K562 (cell line): ENCODE data around the gene SLC1A5. TPM values are rescaled to one million over a fixed set of nuclear protein-coding genes. Genes with fewer than 3 reads are reported as not detected.

ENCODE experiments used
- ATAC-seq: fragments of 200-7000 bp; cut with Tn5 transposase; 3 replicates; pipeline ENCODE4 v1.9.1; 2020; ENCODE audit warnings: moderate library complexity
- BruUV-seq: library from RNA; stranded (reverse); fragments of 400-500 nt; replicated peaks from 2 replicates; lab custom pipeline; 2021; lab: Mats Ljungman, UMichigan
- CTCF ChIA-PET: fragments of 300-600 bp; formaldehyde crosslinking; extraction: SDS; loops from one replicate; lab custom pipeline; 2021; ENCODE audit warnings: low intra/inter-chr PET ratio; lab: Yijun Ruan, JAX
- POLR2A ChIA-PET: fragments of 300-600, 350-650 bp; sonication (Branson Sonifier 250); formaldehyde crosslinking; extraction: SDS; loops from one replicate; lab custom pipeline; 2021; ENCODE audit warnings: antibody characterized with exemption, inconsistent platforms; lab: Yijun Ruan, JAX
- DNase-seq, 4 experiments: peaks; one replicate each; pipeline versions ENCODE4 v3.0.0 to v3.0.0-alpha.2; 2011 to 2018; ENCODE audit warnings: low spot score in 3 of 4, mixed read lengths in 3 of 4; ENCODE audit errors: extremely low read depth in 1 of 4
- FAIRE-seq: peaks from 2 replicates; lab custom pipeline; 2011; peaks lifted over from hg19 to GRCh38; lab: Jason Lieb, UNC
- H2AFZ ChIP-seq: 2 replicates; pipeline ENCODE4 v1.6.0; 2011; ENCODE audit warnings: low read depth, low read length, control low read depth, inconsistent platforms
- H3K27ac ChIP-seq: fragments of 200-600 bp; 3 replicates; pipeline ENCODE4 v1.8.0; 2011; ENCODE audit warnings: low read depth, mild to moderate bottlenecking, control low read depth, inconsistent platforms, low read length, moderate library complexity, mixed read lengths; ENCODE audit errors: extremely low read depth
- H3K27me3 ChIP-seq, 2 experiments: fragments of 300-600 bp in 1 of 2; 2 replicates in 1 of 2; 3 replicates in 1 of 2; pipeline versions ENCODE4 v1.6.0 to v1.8.0; 2011; ENCODE audit warnings: inconsistent platforms in 2 of 2, low read length in 2 of 2, mild to moderate bottlenecking in 1 of 2, mixed read lengths in 1 of 2, moderate library complexity in 1 of 2; ENCODE audit not compliant: control insufficient read depth in 2 of 2, insufficient read depth in 2 of 2
- H3K36me3 ChIP-seq: fragments of 300-600 bp; 3 replicates; pipeline ENCODE4 v1.8.0; 2011; ENCODE audit warnings: mild to moderate bottlenecking, low read length, inconsistent platforms; ENCODE audit not compliant: control insufficient read depth, insufficient read depth
- H3K4me1 ChIP-seq, 2 experiments: fragments of 200-600 bp in 1 of 2; replicated peaks in 1 of 2; 2 replicates in 1 of 2; 3 replicates in 1 of 2; pipeline versions ENCODE4 v1.5.1 to v1.8.0; 2011; ENCODE audit warnings: inconsistent platforms in 2 of 2, low read length in 2 of 2, mild to moderate bottlenecking in 1 of 2, mixed read lengths in 1 of 2, moderate library complexity in 1 of 2; ENCODE audit not compliant: control insufficient read depth in 2 of 2, insufficient read depth in 2 of 2
- H3K4me2 ChIP-seq: 2 replicates; pipeline ENCODE4 v1.6.1; 2011; ENCODE audit warnings: low read length, control low read depth, inconsistent platforms, mixed read lengths; ENCODE audit not compliant: insufficient read depth
- H3K4me3 ChIP-seq: fragments of 200-600 bp; sonication (generic), shearing (Covaris generic); 2 replicates; pipeline ENCODE4 v1.5.1; 2016; ENCODE audit warnings: control low read depth, inconsistent platforms
- H3K79me2 ChIP-seq: fragments of 200-600 bp; 3 replicates; pipeline ENCODE4 v1.8.0; 2011; ENCODE audit warnings: low read length, inconsistent platforms; ENCODE audit not compliant: control insufficient read depth, insufficient read depth
- H3K9ac ChIP-seq, 2 experiments: 2 replicates each; pipeline versions ENCODE4 v1.6.0 to v1.6.1; 2011; ENCODE audit warnings: low read depth in 2 of 2, low read length in 2 of 2, control low read depth in 1 of 2, inconsistent platforms in 1 of 2, mild to moderate bottlenecking in 1 of 2, mixed read lengths in 1 of 2; ENCODE audit not compliant: insufficient read depth in 1 of 2
- H3K9me1 ChIP-seq: one replicate; pipeline ENCODE4 v1.6.0; 2011; ENCODE audit warnings: inconsistent platforms, mild to moderate bottlenecking, low read length, moderate library complexity; ENCODE audit not compliant: control insufficient read depth, insufficient read depth
- H3K9me3 ChIP-seq: replicated peaks from 2 replicates; pipeline ENCODE4 v1.5.1; 2011; ENCODE audit warnings: low read depth, low read length, inconsistent platforms; ENCODE audit not compliant: control insufficient read depth, insufficient read depth
- H4K20me1 ChIP-seq: replicated peaks from 2 replicates; pipeline ENCODE4 v1.6.1; 2011; ENCODE audit warnings: low read length, inconsistent platforms, mixed read lengths; ENCODE audit not compliant: control insufficient read depth, insufficient read depth
- COPS2 ChIP-seq: fragments of 450-650 bp; conservative IDR thresholded peaks from 2 replicates; pipeline ENCODE4 v1.6.1; 2016; ENCODE audit warnings: mild to moderate bottlenecking, moderate library complexity
- EP300 ChIP-seq: IDR thresholded peaks from 2 replicates; pipeline ENCODE4 v1.6.1; 2012; ENCODE audit warnings: low read length, improper control_type of control experiment
- ESRRA ChIP-seq: fragments of 450-650 bp; IDR thresholded peaks from 2 replicates; pipeline ENCODE4 v1.6.1; 2014; ENCODE audit warnings: low read depth, mild to moderate bottlenecking, moderate library complexity, borderline replicate concordance
- NFE2 ChIP-seq: IDR thresholded peaks from 2 replicates; pipeline ENCODE4 v1.6.1; 2014; ENCODE audit warnings: antibody characterized with exemption, low read depth
- RERE ChIP-seq: sonication (generic); formaldehyde crosslinking; IDR thresholded peaks from 2 replicates; pipeline ENCODE4 v1.8.0; 2023; ENCODE audit warnings: missing genetic modification reagents, mild to moderate bottlenecking, borderline replicate concordance
- ZC3H8 ChIP-seq: fragments of 450-650 bp; IDR thresholded peaks from 2 replicates; pipeline ENCODE4 v1.6.1; 2017
- ZFP30 ChIP-seq: fragments of 250-450 bp; sonication (Bioruptor Pico); IDR thresholded peaks from 2 replicates; pipeline ENCODE4 v1.8.0; 2022; ENCODE audit warnings: moderate library complexity, mild to moderate bottlenecking, inconsistent platforms, borderline replicate concordance
- ZNF347 ChIP-seq: fragments of 450-650 bp; formaldehyde crosslinking; IDR thresholded peaks from 2 replicates; pipeline ENCODE4 v1.4.0; 2020; ENCODE audit warnings: low read depth, mild to moderate bottlenecking, moderate library complexity
- WGBS: fragments of 100-300 bp; shearing (Covaris generic); methylation state at CpG from one replicate; pipeline ENCODE4 v1.1.6; 2016; ENCODE audit warnings: low coverage, mixed read lengths; ENCODE audit not compliant: insufficient coverage; ENCODE audit errors: missing lambda C conversion rate; 5-methylcytosine and 5-hydroxymethylcytosine counted together
- in situ Hi-C: fragments of 300-500 bp; cut with MboI; formaldehyde crosslinking; loops from 4 replicates; pipeline ENCODE4 v1.15.0; 2018; ENCODE audit warnings: inconsistent platforms, mixed read lengths
- intact Hi-C: fragments of 100-400 bp; cut with micrococcal nuclease; formaldehyde crosslinking; loops from 2 replicates; pipeline ENCODE4 v1.14.2; 2022
- polyA plus RNA-seq, 8 experiments: library from polyadenylated mRNA; depleted of rRNA in 4 of 8; stranded (reverse) in 5 of 8; unstranded in 3 of 8; fragments of >200 nt; fragmentation: Nextera tagmentation in 2 of 8; fragmentation: Illumina TruSeq in 1 of 8; extraction: Ambion mirVana in 2 of 8; extraction: Trizol in 1 of 8; gene quantifications; 2 replicates each; pipeline versions ENCODE4 v1.2.1 to v1.2.3, GENCODE V29; 2011 to 2014; ENCODE audit warnings: inconsistent platforms in 1 of 8, missing spikeins in 1 of 8
- total RNA-seq, 7 experiments: library from RNA; depleted of rRNA in 6 of 7; stranded (reverse); fragments of >200 nt in 6 of 7; fragmentation: Illumina TruSeq in 2 of 7; extraction: Trizol in 2 of 7; gene quantifications; 2 replicates each; pipeline versions ENCODE4 v1.2.1 to v1.2.3, GENCODE V29; 2011 to 2021; ENCODE audit warnings: low replicate concordance in 1 of 7
- TF ChIP-seq, protein P1 (sequence below), 2 experiments: fragments of 250-450 bp in 1 of 2; fragments of 450-650 bp in 1 of 2; sonication (Bioruptor Pico) in 1 of 2; IDR thresholded peaks; 2 replicates each; pipeline versions ENCODE4 v1.6.1 to v1.8.0; 2016 to 2021; ENCODE audit warnings: mild to moderate bottlenecking in 2 of 2, moderate library complexity in 2 of 2, missing compliant biosample characterization in 1 of 2, missing genetic modification characterization in 1 of 2

The SLC1A5 gene
- total and polyA plus RNA-seq, 9 of the 15 experiments (the other 6 are each of a cell fraction or from before 2014, with no cell fraction given) = 31.2 to 417 (median 134) TPM

DNA sequence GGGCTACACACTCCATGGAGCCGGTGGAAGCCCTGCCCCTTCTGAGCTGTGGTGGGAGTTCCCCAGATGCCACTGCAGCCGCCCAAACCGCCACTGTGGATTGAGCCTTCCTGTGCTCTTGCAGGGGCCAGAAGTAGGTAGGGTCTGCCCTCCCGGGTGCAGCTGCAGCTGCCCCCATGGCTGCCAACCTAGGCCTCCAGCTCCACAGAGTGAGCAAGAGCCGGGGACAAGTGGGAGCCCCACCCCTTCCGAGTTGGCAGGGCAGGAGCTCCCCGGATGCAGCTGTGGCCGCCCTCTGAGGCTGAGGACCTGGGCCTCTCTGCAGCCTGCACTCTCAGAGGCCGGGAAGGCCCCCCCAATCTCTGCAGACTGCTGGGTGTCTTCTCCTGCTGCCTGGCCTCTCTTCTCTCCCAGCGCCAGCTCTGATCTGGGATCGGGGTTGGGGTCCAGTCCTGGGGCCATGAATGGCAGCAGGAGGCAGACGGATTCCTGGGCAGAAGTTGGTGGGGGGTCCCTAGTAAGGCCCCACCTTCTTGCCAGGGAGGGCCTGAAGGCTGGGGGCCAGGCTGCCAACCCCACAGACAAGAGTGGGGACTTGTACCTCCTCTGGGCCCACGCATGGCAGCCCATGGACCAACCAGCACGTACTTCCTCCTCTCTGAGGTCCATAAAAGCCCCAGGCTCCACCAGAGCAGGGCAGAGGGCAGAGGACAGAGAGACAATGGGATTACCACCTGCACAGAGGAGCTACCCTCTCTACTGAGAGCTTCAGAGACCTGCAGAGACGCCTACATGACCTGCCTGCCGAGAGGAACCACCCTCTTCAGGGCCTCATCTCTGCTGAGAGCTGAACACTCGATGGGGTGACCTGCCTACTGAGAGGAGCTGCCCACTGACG, 33.4 kb upstream of the SLC1A5 start:
- no peaks in the 10 kb centered on the region for H4K20me1 ChIP-seq
- peaks cover 2 to 16% of the 10 kb centered on the region in 2 experiments; a peak in 2 of 5 replicates for H3K4me1 ChIP-seq
- H3K27ac ChIP-seq = no peak overlapping the region
- ChIA-PET POLR2A (interaction anchor here (0.7 to 1.3 kb wide), 6 partner anchors 10 to 37 kb away, joined by 3 to 6 read pairs (median 3); partner anchors contain the start of gene SLC1A5), CTCF (interaction anchor here (0.7 kb wide), 1 partner anchor 55 kb away, joined by 3 read pairs; no protein-coding TSS in a partner anchor)
- FAIRE-seq (no peak), DNase-seq (no peak), ATAC-seq (no peak)
- H3K36me3 ChIP-seq = no peaks in the 10 kb centered on the region
- WGBS = 60% methylated on average over 15 of the region's 18 CpGs
- BruUV-seq = no TSS peak
- H3K9me1 ChIP-seq = no peaks in the 10 kb centered on the region
- H3K79me2 ChIP-seq = no peaks in the 10 kb centered on the region
- H3K4me2 ChIP-seq = no peak overlapping the region
- H3K9ac ChIP-seq = peak overlapping the region in 1 of 2 experiments; percentile 62; a peak in 2 of 4 replicates
- intact Hi-C loops (no loop called here), in situ Hi-C loops (no loop called here)
- peak overlapping the region; percentile 11 for H2AFZ ChIP-seq
- TF ChIP-seq COPS2 (no peak), EP300 (no peak), ZFP30 (no peak), ZC3H8 (no peak), NFE2 (no peak), ZNF347 (no peak), ESRRA (no peak), RERE (no peak)
- TF ChIP-seq, protein P1, sequence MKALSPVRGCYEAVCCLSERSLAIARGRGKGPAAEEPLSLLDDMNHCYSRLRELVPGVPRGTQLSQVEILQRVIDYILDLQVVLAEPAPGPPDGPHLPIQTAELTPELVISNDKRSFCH (CRISPR knock-in tag; IDR thresholded peaks at IDR 0.05) = no peak
- TF ChIP-seq, protein P1 (tag; IDR thresholded peaks at IDR 0.05) = no peak
- TF ChIP-seq, all 486 proteins: peak for 0
- Histone ChIP-seq H3K4me3 (no peak overlapping the region), H3K9me3 (no peaks in the 10 kb centered on the region), H3K27me3 (no peaks in the 10 kb centered on the region)
